ENCODE measurements around the gene UBALD2.

The UBALD2 gene

GRCh38 chr17:76275382-76276068 is 10.4 kb downstream of the UBALD2 start:
- DNase-seq (ENCODE audit: extremely low read depth, low read depth) = no peak
- TF ChIP-seq, protein P1, sequence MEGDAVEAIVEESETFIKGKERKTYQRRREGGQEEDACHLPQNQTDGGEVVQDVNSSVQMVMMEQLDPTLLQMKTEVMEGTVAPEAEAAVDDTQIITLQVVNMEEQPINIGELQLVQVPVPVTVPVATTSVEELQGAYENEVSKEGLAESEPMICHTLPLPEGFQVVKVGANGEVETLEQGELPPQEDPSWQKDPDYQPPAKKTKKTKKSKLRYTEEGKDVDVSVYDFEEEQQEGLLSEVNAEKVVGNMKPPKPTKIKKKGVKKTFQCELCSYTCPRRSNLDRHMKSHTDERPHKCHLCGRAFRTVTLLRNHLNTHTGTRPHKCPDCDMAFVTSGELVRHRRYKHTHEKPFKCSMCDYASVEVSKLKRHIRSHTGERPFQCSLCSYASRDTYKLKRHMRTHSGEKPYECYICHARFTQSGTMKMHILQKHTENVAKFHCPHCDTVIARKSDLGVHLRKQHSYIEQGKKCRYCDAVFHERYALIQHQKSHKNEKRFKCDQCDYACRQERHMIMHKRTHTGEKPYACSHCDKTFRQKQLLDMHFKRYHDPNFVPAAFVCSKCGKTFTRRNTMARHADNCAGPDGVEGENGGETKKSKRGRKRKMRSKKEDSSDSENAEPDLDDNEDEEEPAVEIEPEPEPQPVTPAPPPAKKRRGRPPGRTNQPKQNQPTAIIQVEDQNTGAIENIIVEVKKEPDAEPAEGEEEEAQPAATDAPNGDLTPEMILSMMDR (IDR thresholded peaks at IDR 0.05; ENCODE audit: low read depth, low read length) = no peak

GRCh38 chr17:76276069-76276431 is 10.9 kb downstream of the UBALD2 start:
- TF ChIP-seq, protein P1 (IDR thresholded peaks at IDR 0.05; ENCODE audit: low read depth, low read length) = no peak
- DNase-seq (ENCODE audit: extremely low read depth, low read depth) = no peak

- TF ChIP-seq, protein P1 (IDR thresholded peaks at IDR 0.05; ENCODE audit: low read depth, low read length) = no peak
- DNase-seq (ENCODE audit: extremely low read depth, low read depth) = peak; percentile 50
Measured at GRCh38 chr17:76276461-76277299, 11.5 kb downstream of the UBALD2 start.

GRCh38 chr17:76277300-76278267 is 12.4 kb downstream of the UBALD2 start:
- DNase-seq (ENCODE audit: extremely low read depth, low read depth) = no peak

DNA sequence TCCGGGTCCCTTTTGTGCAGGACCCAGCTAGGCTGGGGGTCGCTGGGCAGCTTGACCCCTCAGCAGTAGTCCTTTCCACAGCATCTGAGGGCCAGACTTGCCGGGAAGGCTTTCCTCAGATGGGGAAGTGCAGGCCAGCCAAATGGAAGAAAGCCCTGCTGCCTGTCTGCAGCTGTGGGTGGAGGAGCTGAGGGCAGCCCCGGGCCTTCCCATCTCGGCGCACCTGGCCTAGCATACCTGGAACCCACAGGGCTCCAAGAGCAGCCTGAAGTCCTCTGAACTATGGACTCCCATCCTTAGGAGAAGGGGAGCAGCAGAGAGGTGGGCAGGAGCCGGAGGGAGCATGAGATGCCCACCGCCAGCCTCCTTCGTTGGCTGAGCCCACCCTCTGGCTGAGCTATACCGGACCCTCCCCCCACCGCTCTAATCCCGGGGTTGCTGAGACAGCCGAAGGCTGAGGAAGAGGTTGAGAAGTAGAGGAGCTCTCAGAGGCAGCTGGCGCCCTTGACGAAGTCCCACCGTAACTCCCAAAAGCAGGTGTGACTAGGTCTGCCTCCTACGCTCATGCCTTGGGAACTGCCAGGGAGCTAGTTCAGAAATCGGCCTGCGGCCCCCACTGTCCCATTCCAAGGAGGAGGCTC is 13.2 kb downstream of the UBALD2 start:
- TF ChIP-seq, protein P1 (IDR thresholded peaks at IDR 0.05; ENCODE audit: low read depth, low read length) = no peak
- no peak for DNase-seq (ENCODE audit: extremely low read depth, low read depth)

More at GRCh38 chr17:76277300-76278267, 12.4 kb downstream of the UBALD2 start:
- TF ChIP-seq, protein P1 (IDR thresholded peaks at IDR 0.05; ENCODE audit: low read depth, low read length) = no peak

GRCh38 chr17:76278952-76279741 is 14.0 kb downstream of the UBALD2 start:
- TF ChIP-seq, protein P1 (IDR thresholded peaks at IDR 0.05; ENCODE audit: low read depth, low read length) = peak; percentile 92
- peak; percentile 41 for DNase-seq (ENCODE audit: extremely low read depth, low read depth)

Measured in AG09319 (cell line).